Measurements from ENCODE around the gene HNF4A. TPM values are rescaled to one million over a fixed set of nuclear protein-coding genes. Genes with fewer than 3 reads are reported as not detected.

Gene HNF4A
- total and polyA plus RNA-seq, 2 of the 13 experiments (the other 11 are each of a cell fraction or from before 2014, with no cell fraction given) = 80.9 to 169 TPM

DNA sequence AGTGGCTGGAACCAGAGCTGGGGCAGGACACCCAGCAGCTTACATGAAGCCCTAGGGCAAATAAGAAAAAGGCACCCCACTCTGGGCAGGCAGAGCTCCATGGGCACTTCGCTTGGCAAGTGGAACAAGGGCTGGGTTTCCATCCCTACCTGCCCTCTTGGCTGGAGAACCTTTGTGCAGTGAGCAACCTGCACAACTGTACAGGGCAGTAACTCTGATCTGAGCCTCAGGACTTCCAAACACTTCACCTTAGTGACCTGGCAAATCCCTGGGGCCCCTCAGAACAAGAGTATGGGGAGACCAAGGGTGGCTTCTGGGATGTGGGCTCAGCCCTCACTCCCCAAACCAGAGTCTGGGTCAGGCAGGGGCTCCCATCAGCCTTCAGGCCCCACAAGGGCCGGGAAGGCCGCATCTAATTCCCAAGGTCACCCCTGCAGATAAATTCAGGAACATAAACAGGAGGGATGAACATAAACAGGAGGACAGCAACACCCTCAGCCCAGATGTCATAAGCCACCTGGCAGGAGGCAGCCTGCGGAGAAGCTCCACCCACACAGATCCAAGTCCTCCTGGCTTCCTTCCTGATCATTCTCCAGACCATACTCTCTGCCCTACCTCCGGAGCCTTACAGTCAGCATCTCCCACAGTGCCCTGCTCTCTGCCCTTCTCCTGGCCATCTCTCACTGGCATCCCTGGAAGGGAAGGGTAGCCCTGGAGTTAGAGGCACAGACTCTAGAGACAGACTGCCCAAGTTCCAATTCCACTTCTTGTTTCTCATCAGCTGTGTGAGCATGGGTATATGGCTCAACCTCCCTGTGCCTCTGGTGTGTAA lies 37.5 kb downstream of the HNF4A start (continued):
- TF ChIP-seq, protein P1, sequence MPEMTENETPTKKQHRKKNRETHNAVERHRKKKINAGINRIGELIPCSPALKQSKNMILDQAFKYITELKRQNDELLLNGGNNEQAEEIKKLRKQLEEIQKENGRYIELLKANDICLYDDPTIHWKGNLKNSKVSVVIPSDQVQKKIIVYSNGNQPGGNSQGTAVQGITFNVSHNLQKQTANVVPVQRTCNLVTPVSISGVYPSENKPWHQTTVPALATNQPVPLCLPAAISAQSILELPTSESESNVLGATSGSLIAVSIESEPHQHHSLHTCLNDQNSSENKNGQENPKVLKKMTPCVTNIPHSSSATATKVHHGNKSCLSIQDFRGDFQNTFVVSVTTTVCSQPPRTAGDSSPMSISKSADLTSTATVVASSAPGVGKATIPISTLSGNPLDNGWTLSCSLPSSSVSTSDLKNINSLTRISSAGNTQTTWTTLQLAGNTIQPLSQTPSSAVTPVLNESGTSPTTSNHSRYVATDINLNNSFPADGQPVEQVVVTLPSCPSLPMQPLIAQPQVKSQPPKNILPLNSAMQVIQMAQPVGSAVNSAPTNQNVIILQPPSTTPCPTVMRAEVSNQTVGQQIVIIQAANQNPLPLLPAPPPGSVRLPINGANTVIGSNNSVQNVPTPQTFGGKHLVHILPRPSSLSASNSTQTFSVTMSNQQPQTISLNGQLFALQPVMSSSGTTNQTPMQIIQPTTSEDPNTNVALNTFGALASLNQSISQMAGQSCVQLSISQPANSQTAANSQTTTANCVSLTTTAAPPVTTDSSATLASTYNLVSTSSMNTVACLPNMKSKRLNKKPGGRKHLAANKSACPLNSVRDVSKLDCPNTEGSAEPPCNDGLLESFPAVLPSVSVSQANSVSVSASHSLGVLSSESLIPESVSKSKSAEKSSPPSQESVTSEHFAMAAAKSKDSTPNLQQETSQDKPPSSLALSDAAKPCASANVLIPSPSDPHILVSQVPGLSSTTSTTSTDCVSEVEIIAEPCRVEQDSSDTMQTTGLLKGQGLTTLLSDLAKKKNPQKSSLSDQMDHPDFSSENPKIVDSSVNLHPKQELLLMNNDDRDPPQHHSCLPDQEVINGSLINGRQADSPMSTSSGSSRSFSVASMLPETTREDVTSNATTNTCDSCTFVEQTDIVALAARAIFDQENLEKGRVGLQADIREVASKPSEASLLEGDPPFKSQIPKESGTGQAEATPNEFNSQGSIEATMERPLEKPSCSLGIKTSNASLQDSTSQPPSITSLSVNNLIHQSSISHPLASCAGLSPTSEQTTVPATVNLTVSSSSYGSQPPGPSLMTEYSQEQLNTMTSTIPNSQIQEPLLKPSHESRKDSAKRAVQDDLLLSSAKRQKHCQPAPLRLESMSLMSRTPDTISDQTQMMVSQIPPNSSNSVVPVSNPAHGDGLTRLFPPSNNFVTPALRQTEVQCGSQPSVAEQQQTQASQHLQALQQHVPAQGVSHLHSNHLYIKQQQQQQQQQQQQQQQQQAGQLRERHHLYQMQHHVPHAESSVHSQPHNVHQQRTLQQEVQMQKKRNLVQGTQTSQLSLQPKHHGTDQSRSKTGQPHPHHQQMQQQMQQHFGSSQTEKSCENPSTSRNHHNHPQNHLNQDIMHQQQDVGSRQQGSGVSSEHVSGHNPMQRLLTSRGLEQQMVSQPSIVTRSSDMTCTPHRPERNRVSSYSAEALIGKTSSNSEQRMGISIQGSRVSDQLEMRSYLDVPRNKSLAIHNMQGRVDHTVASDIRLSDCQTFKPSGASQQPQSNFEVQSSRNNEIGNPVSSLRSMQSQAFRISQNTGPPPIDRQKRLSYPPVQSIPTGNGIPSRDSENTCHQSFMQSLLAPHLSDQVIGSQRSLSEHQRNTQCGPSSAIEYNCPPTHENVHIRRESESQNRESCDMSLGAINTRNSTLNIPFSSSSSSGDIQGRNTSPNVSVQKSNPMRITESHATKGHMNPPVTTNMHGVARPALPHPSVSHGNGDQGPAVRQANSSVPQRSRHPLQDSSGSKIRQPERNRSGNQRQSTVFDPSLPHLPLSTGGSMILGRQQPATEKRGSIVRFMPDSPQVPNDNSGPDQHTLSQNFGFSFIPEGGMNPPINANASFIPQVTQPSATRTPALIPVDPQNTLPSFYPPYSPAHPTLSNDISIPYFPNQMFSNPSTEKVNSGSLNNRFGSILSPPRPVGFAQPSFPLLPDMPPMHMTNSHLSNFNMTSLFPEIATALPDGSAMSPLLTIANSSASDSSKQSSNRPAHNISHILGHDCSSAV (CRISPR knock-in tag; IDR thresholded peaks at IDR 0.05; ENCODE audit: borderline replicate concordance) = no peak
- no peak for TF ChIP-seq ZNF160 (CRISPR knock-in tag; IDR thresholded peaks at IDR 0.05)
- TF ChIP-seq SRY (CRISPR knock-in tag; IDR thresholded peaks at IDR 0.05) = peak; percentile 40; the same call in 1 of the 2 replicates
- peak; percentile 75; the same call in 1 of the 2 replicates for TF ChIP-seq ZNF350 (CRISPR knock-in tag; IDR thresholded peaks at IDR 0.05; ENCODE audit: borderline replicate concordance, low read depth)
- peak; percentile 51 for TF ChIP-seq ZSCAN25 (CRISPR knock-in tag; IDR thresholded peaks at IDR 0.05)
- TF ChIP-seq ZNF44 (CRISPR knock-in tag; IDR thresholded peaks at IDR 0.05) = no peak; the same call in 1 of the 2 replicates
- TF ChIP-seq, protein P2, sequence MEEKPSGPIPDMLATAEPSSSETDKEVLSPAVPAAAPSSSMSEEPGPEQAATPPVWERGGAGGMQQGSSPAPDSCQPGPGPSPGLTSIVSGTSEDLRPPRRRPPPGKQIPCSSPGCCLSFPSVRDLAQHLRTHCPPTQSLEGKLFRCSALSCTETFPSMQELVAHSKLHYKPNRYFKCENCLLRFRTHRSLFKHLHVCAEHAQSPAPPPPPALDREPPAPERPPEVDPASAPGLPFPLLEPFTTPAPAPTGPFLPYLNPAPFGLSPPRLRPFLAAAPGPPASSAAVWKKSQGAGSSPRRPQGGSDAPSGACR (CRISPR knock-in tag; IDR thresholded peaks at IDR 0.05) = peak; percentile 73; the same call in 1 of the 2 replicates
- no peak for TF ChIP-seq RBM22 (optimal IDR thresholded peaks at IDR 0.05; ENCODE audit: low read length)
- peak; percentile 29; the same call in 1 of the 2 replicates for TF ChIP-seq GABPB1 (CRISPR knock-in tag; IDR thresholded peaks at IDR 0.05)
- TF ChIP-seq, protein P3, sequence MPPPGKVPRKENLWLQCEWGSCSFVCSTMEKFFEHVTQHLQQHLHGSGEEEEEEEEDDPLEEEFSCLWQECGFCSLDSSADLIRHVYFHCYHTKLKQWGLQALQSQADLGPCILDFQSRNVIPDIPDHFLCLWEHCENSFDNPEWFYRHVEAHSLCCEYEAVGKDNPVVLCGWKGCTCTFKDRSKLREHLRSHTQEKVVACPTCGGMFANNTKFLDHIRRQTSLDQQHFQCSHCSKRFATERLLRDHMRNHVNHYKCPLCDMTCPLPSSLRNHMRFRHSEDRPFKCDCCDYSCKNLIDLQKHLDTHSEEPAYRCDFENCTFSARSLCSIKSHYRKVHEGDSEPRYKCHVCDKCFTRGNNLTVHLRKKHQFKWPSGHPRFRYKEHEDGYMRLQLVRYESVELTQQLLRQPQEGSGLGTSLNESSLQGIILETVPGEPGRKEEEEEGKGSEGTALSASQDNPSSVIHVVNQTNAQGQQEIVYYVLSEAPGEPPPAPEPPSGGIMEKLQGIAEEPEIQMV (CRISPR knock-in tag; IDR thresholded peaks at IDR 0.05; ENCODE audit: low read depth) = 0 out of 2 replicates have a peak, but pooled peaks have one; percentile 37
- no peak for TF ChIP-seq CREM (IDR thresholded peaks at IDR 0.05)
- no peak for TF ChIP-seq CREM (CRISPR knock-in tag; IDR thresholded peaks at IDR 0.05)
- TF ChIP-seq CCDC6 (CRISPR knock-in tag; IDR thresholded peaks at IDR 0.05) = peak; percentile 92
- TF ChIP-seq FOXJ3 (CRISPR knock-in tag; IDR thresholded peaks at IDR 0.05; ENCODE audit: borderline replicate concordance) = peak; percentile 85; the same call in 1 of the 2 replicates
- TF ChIP-seq, protein P4, sequence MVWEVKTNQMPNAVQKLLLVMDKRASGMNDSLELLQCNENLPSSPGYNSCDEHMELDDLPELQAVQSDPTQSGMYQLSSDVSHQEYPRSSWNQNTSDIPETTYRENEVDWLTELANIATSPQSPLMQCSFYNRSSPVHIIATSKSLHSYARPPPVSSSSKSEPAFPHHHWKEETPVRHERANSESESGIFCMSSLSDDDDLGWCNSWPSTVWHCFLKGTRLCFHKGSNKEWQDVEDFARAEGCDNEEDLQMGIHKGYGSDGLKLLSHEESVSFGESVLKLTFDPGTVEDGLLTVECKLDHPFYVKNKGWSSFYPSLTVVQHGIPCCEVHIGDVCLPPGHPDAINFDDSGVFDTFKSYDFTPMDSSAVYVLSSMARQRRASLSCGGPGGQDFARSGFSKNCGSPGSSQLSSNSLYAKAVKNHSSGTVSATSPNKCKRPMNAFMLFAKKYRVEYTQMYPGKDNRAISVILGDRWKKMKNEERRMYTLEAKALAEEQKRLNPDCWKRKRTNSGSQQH (CRISPR knock-in tag; IDR thresholded peaks at IDR 0.05; ENCODE audit: low read depth) = no peak; the same call in 1 of the 2 replicates
- TF ChIP-seq SMARCE1 (IDR thresholded peaks at IDR 0.05; ENCODE audit: borderline replicate concordance) = no peak
